Activated naive CD4-positive, alpha-beta T cell treated with anti-CD3 and anti-CD28 coated beads, Interleukin-2, amount 10 ng/mL, durations not matched to agents 7 days and 5 days (primary cell): Measurements from ENCODE around the gene GTPBP1.

Experiments used
- CTCF ChIA-PET: fragments of 350-600 bp; sonication (Branson Sonifier 250); formaldehyde crosslinking; loops from one replicate; lab custom pipeline; 2021; ENCODE audit warnings: antibody characterized with exemption; lab: Charles Lee
- DNase-seq: peaks from one replicate; pipeline ENCODE4 v3.0.0-alpha.2; 2020
- H3K27ac Mint-ChIP-seq: one replicate; pipeline ENCODE4 v1.8.0; 2021; ENCODE audit warnings: mild to moderate bottlenecking, moderate library complexity, mixed read lengths
- H3K27me3 Mint-ChIP-seq: one replicate; pipeline ENCODE4 v1.8.0; 2021; ENCODE audit warnings: mild to moderate bottlenecking, mixed read lengths
- H3K36me3 Mint-ChIP-seq: one replicate; pipeline ENCODE4 v1.8.0; 2021; ENCODE audit warnings: mixed read lengths
- H3K4me1 Mint-ChIP-seq: one replicate; pipeline ENCODE4 v1.8.0; 2021; ENCODE audit warnings: mixed read lengths
- H3K4me3 Mint-ChIP-seq: one replicate; pipeline ENCODE4 v1.8.0; 2021; ENCODE audit warnings: mild to moderate bottlenecking, moderate library complexity, mixed read lengths
- H3K9me3 Mint-ChIP-seq: one replicate; pipeline ENCODE4 v1.8.0; 2021; ENCODE audit warnings: mixed read lengths

The GTPBP1 gene

GRCh38 chr22:38710351-38710750, 4.6 kb downstream of the GTPBP1 start:
- Mint-ChIP-seq H3K4me1 (peaks cover 67% of the 10 kb centered on the region), H3K4me3 (no peak overlapping the region), H3K27ac (no peak overlapping the region), H3K36me3 (peaks cover 32% of the 10 kb centered on the region), H3K9me3 (no peaks in the 10 kb centered on the region), H3K27me3 (no peaks in the 10 kb centered on the region)
- DNase-seq = no peak
- CTCF ChIA-PET = interaction anchor here (1.6 kb wide), 1 partner anchor 15 kb away, joined by 6 read pairs; no protein-coding TSS in a partner anchor

GRCh38 chr22:38710866-38711265, 5.1 kb downstream of the GTPBP1 start:
- DNase-seq = no peak
- H3K36me3 Mint-ChIP-seq = peaks cover 34% of the 10 kb centered on the region
- H3K4me1 Mint-ChIP-seq = peaks cover 68% of the 10 kb centered on the region
- no peaks in the 10 kb centered on the region for H3K9me3 Mint-ChIP-seq
- H3K27ac Mint-ChIP-seq = no peak overlapping the region
- no peaks in the 10 kb centered on the region for H3K27me3 Mint-ChIP-seq
- no peak overlapping the region for H3K4me3 Mint-ChIP-seq
- CTCF ChIA-PET = interaction anchor here (1.6 kb wide), 1 partner anchor 14 kb away, joined by 6 read pairs; no protein-coding TSS in a partner anchor

GRCh38 chr22:38712486-38713207, 6.9 kb downstream of the GTPBP1 start:
- Mint-ChIP-seq H3K9me3 (no peaks in the 10 kb centered on the region), H3K4me3 (no peak overlapping the region), H3K27ac (no peak overlapping the region), H3K27me3 (no peaks in the 10 kb centered on the region), H3K4me1 (peaks cover 56% of the 10 kb centered on the region), H3K36me3 (peaks cover 38% of the 10 kb centered on the region)
- CTCF ChIA-PET = no interaction called here
- DNase-seq = no peak

- H3K4me1 Mint-ChIP-seq = peaks cover 44% of the 10 kb centered on the region
- no peaks in the 10 kb centered on the region for H3K9me3 Mint-ChIP-seq
- CTCF ChIA-PET = no interaction called here
- no peak for DNase-seq
- H3K36me3 Mint-ChIP-seq = peaks cover 39% of the 10 kb centered on the region
- no peak overlapping the region for H3K4me3 Mint-ChIP-seq
- no peaks in the 10 kb centered on the region for H3K27me3 Mint-ChIP-seq
- peak overlapping the region; percentile 28 for H3K27ac Mint-ChIP-seq
Observed at GRCh38 chr22:38713921-38714320, 8.2 kb downstream of the GTPBP1 start.

GRCh38 chr22:38715176-38715764, 9.5 kb downstream of the GTPBP1 start:
- no peak overlapping the region for H3K4me3 Mint-ChIP-seq
- H3K27ac Mint-ChIP-seq = peak overlapping the region; percentile 3
- H3K9me3 Mint-ChIP-seq = no peaks in the 10 kb centered on the region
- DNase-seq = no peak
- H3K27me3 Mint-ChIP-seq = no peaks in the 10 kb centered on the region
- peaks cover 35% of the 10 kb centered on the region for H3K4me1 Mint-ChIP-seq
- peaks cover 33% of the 10 kb centered on the region for H3K36me3 Mint-ChIP-seq
- CTCF ChIA-PET = interaction anchor here (1.7 kb wide), 1 partner anchor 10 kb away, joined by 5 read pairs; no protein-coding TSS in a partner anchor

- no peaks in the 10 kb centered on the region for H3K9me3 Mint-ChIP-seq
- peaks cover 30% of the 10 kb centered on the region for H3K4me1 Mint-ChIP-seq
- H3K4me3 Mint-ChIP-seq = no peak overlapping the region
- peaks cover 30% of the 10 kb centered on the region for H3K36me3 Mint-ChIP-seq
- DNase-seq = no peak
- no peaks in the 10 kb centered on the region for H3K27me3 Mint-ChIP-seq
- CTCF ChIA-PET = interaction anchor here (1.7 kb wide), 1 partner anchor 9 kb away, joined by 5 read pairs; no protein-coding TSS in a partner anchor
- no peak overlapping the region for H3K27ac Mint-ChIP-seq
Observed at GRCh38 chr22:38715852-38716251, 10.1 kb downstream of the GTPBP1 start.

GRCh38 chr22:38716271-38716670, 10.5 kb downstream of the GTPBP1 start:
- no peaks in the 10 kb centered on the region for H3K27me3 Mint-ChIP-seq
- H3K27ac Mint-ChIP-seq = peak overlapping the region; percentile 2
- no peaks in the 10 kb centered on the region for H3K9me3 Mint-ChIP-seq
- no peak overlapping the region for H3K4me3 Mint-ChIP-seq
- peaks cover 27% of the 10 kb centered on the region for H3K4me1 Mint-ChIP-seq
- CTCF ChIA-PET = no interaction called here
- DNase-seq = no peak
- H3K36me3 Mint-ChIP-seq = peaks cover 28% of the 10 kb centered on the region

- peak overlapping the region; percentile 60 for H3K27ac Mint-ChIP-seq
Observed at GRCh38 chr22:38716826-38717225, 11.1 kb downstream of the GTPBP1 start.

GRCh38 chr22:38717244-38717643, 11.5 kb downstream of the GTPBP1 start:
- DNase-seq = no peak
- CTCF ChIA-PET = interaction anchor here (1.1 kb wide), 1 partner anchor 16 kb away, joined by 4 read pairs; no protein-coding TSS in a partner anchor
- peaks cover 31% of the 10 kb centered on the region for H3K36me3 Mint-ChIP-seq

More at GRCh38 chr22:38716826-38717225, 11.1 kb downstream of the GTPBP1 start:
- CTCF ChIA-PET = interaction anchor here (1.1 kb wide), 1 partner anchor 17 kb away, joined by 4 read pairs; no protein-coding TSS in a partner anchor
- no peaks in the 10 kb centered on the region for H3K27me3 Mint-ChIP-seq
- no peak for DNase-seq
- H3K36me3 Mint-ChIP-seq = peaks cover 31% of the 10 kb centered on the region
- peaks cover 29% of the 10 kb centered on the region for H3K4me1 Mint-ChIP-seq
- H3K9me3 Mint-ChIP-seq = no peaks in the 10 kb centered on the region
- no peak overlapping the region for H3K4me3 Mint-ChIP-seq

GRCh38 chr22:38718414-38718813, 12.7 kb downstream of the GTPBP1 start:
- Mint-ChIP-seq H3K4me3 (no peak overlapping the region), H3K27me3 (no peaks in the 10 kb centered on the region), H3K9me3 (no peaks in the 10 kb centered on the region), H3K27ac (no peak overlapping the region), H3K4me1 (peaks cover 16% of the 10 kb centered on the region), H3K36me3 (peaks cover 40% of the 10 kb centered on the region)
- CTCF ChIA-PET = no interaction called here
- no peak for DNase-seq

More at GRCh38 chr22:38717244-38717643, 11.5 kb downstream of the GTPBP1 start:
- no peaks in the 10 kb centered on the region for H3K27me3 Mint-ChIP-seq
- H3K9me3 Mint-ChIP-seq = no peaks in the 10 kb centered on the region
- no peak overlapping the region for H3K27ac Mint-ChIP-seq
- H3K4me3 Mint-ChIP-seq = no peak overlapping the region
- H3K4me1 Mint-ChIP-seq = peaks cover 26% of the 10 kb centered on the region

GRCh38 chr22:38719196-38719595, 13.5 kb downstream of the GTPBP1 start:
- Mint-ChIP-seq H3K4me1 (peaks cover 12% of the 10 kb centered on the region), H3K36me3 (peaks cover 47% of the 10 kb centered on the region), H3K9me3 (no peaks in the 10 kb centered on the region), H3K4me3 (no peak overlapping the region), H3K27me3 (no peaks in the 10 kb centered on the region), H3K27ac (no peak overlapping the region)
- CTCF ChIA-PET = no interaction called here
- DNase-seq = no peak

GRCh38 chr22:38720350-38720749, 14.6 kb downstream of the GTPBP1 start:
- Mint-ChIP-seq H3K4me1 (peaks cover 6% of the 10 kb centered on the region), H3K36me3 (peaks cover 59% of the 10 kb centered on the region), H3K27ac (no peak overlapping the region), H3K27me3 (no peaks in the 10 kb centered on the region), H3K4me3 (no peak overlapping the region), H3K9me3 (no peaks in the 10 kb centered on the region)
- no peak for DNase-seq
- CTCF ChIA-PET = interaction anchor here (0.7 to 0.9 kb wide), 3 partner anchors 13 to 20 kb away, joined by 3 read pairs; no protein-coding TSS in a partner anchor

- CTCF ChIA-PET = interaction anchor here (1.8 kb wide), 1 partner anchor 11 kb away, joined by 5 read pairs; no protein-coding TSS in a partner anchor
- Mint-ChIP-seq H3K27ac (no peak overlapping the region), H3K36me3 (peaks cover 62% of the 10 kb centered on the region), H3K4me3 (no peak overlapping the region), H3K27me3 (no peaks in the 10 kb centered on the region), H3K4me1 (peaks cover 5% of the 10 kb centered on the region), H3K9me3 (no peaks in the 10 kb centered on the region)
- DNase-seq = no peak
Observed at GRCh38 chr22:38721551-38721950, 15.8 kb downstream of the GTPBP1 start.

GRCh38 chr22:38724176-38724575, 18.4 kb downstream of the GTPBP1 start:
- Mint-ChIP-seq H3K27me3 (no peaks in the 10 kb centered on the region), H3K27ac (peak overlapping the region; percentile 9), H3K4me1 (peaks cover 5% of the 10 kb centered on the region), H3K36me3 (peaks cover 67% of the 10 kb centered on the region), H3K4me3 (no peak overlapping the region), H3K9me3 (no peaks in the 10 kb centered on the region)
- peak; percentile 18 for DNase-seq
- CTCF ChIA-PET = interaction anchor here (0.8 to 3.0 kb wide), 11 partner anchors 9 to 44 kb away, joined by 3 to 14 read pairs (median 5); no protein-coding TSS in a partner anchor
